Left colon (tissue), 2 donors: ENCODE measurements around the gene RNF13. TPM values are rescaled to one million over a fixed set of nuclear protein-coding genes. Genes with fewer than 3 reads are reported as not detected.
A peak's percentile ranks its signal among the peaks of the same experiment; 100 is the strongest.
"Not testable (repeated sequence)": the region's sequence is repeated elsewhere in the genome, so short reads cannot be mapped to it uniquely, and the experiment has no call there.

Experiments
- ATAC-seq: fragments of 200-7000 bp; cut with Tn5 transposase; one replicate; pipeline ENCODE4 v1.9.1; 2020; ENCODE audit warnings: mild to moderate bottlenecking, moderate library complexity
- DNase-seq, 2 donors: peaks; one replicate each; pipeline ENCODE4 v3.0.0-alpha.2; 2020
- intact Hi-C, 2 donors: fragments of 100-400 bp; cut with DNase I in 1 of 2; cut with micrococcal nuclease in 1 of 2; formaldehyde crosslinking; loops; one replicate each; pipeline versions ENCODE4 v1.11.2 to v1.14.0; 2022; cut with DNase I, micrococcal nuclease
- total RNA-seq, 2 donors: library from RNA; stranded (reverse); fragmentation: NEBNext Ultra II Directional; extraction: Animal tissue kit (Norgen Biotek cat#: 25700); gene quantifications; one replicate each; pipeline ENCODE4 v1.2.1, GENCODE V29; 2021
- donor health status: DM: no; HTN: no; CAD: no.
- donor health status: DM: yes; HTN: yes; CAD: no.

Gene RNF13
- total RNA-seq, 2 donors from 2014 or later = 47.5 to 61.7 TPM

- intact Hi-C loops = no loop called here
- DNase-seq (no peak), ATAC-seq (no peak)
These were observed 120.0 kb downstream of the RNF13 start for GRCh38 chr3:149933008-149933407.

- ATAC-seq (no peak), DNase-seq (no peak)
- intact Hi-C loops = no loop called here
These were observed 120.8 kb downstream of the RNF13 start for GRCh38 chr3:149933858-149934257.

GRCh38 chr3:149934524-149934923, 121.5 kb downstream of the RNF13 start:
- intact Hi-C loops = no loop called here
- ATAC-seq (no peak), DNase-seq (no peak)

GRCh38 chr3:149936812-149937230, 123.8 kb downstream of the RNF13 start:
- ATAC-seq (peak; percentile 83), DNase-seq (peak in 1 of 2 donors; percentile 41)
- intact Hi-C loops = no loop called here

GRCh38 chr3:149938392-149939055, 125.5 kb downstream of the RNF13 start:
- ATAC-seq, DNase-seq, intact Hi-C loops: not testable (repeated sequence)

GRCh38 chr3:149941186-149941585, 128.2 kb downstream of the RNF13 start:
- intact Hi-C loops = no loop called here
- ATAC-seq = no peak
- DNase-seq = no peak

GRCh38 chr3:149941946-149942345, 128.9 kb downstream of the RNF13 start:
- DNase-seq = no peak
- intact Hi-C loops = no loop called here
- ATAC-seq = no peak

- no peak for ATAC-seq
- intact Hi-C loops = no loop called here
- DNase-seq = no peak
These were observed 129.4 kb downstream of the RNF13 start for GRCh38 chr3:149942409-149942808.

GRCh38 chr3:149943966-149944365, 131.0 kb downstream of the RNF13 start:
- DNase-seq, intact Hi-C loops, ATAC-seq: not testable (repeated sequence)

GRCh38 chr3:149947231-149947630, 134.2 kb downstream of the RNF13 start:
- DNase-seq (no peak), ATAC-seq (no peak)
- intact Hi-C loops = no loop called here

- intact Hi-C loops = no loop called here
- ATAC-seq (no peak), DNase-seq (no peak)
These were observed 136.2 kb downstream of the RNF13 start for GRCh38 chr3:149949181-149949580.

GRCh38 chr3:149954812-149955211, 141.8 kb downstream of the RNF13 start:
- intact Hi-C loops = no loop called here
- no peak for ATAC-seq

GRCh38 chr3:149955449-149955848, 142.4 kb downstream of the RNF13 start:
- DNase-seq = no peak
- no peak for ATAC-seq

More at GRCh38 chr3:149954812-149955211, 141.8 kb downstream of the RNF13 start:
- no peak for DNase-seq

GRCh38 chr3:149957361-149958125, 144.5 kb downstream of the RNF13 start:
- intact Hi-C loops = no loop called here
- peak; percentile 80 for ATAC-seq
- no peak for DNase-seq

More at GRCh38 chr3:149955449-149955848, 142.4 kb downstream of the RNF13 start:
- intact Hi-C loops = no loop called here

GRCh38 chr3:149958171-149958796, 145.3 kb downstream of the RNF13 start:
- ATAC-seq = peak; percentile 88
- intact Hi-C loops = no loop called here
- DNase-seq = no peak

- DNase-seq (no peak), ATAC-seq (no peak)
- intact Hi-C loops = no loop called here
These were observed 146.4 kb downstream of the RNF13 start for GRCh38 chr3:149959443-149959842.

GRCh38 chr3:149963485-149963884, 150.5 kb downstream of the RNF13 start:
- no peak for ATAC-seq
- DNase-seq = no peak
- intact Hi-C loops = no loop called here

- DNase-seq (no peak), ATAC-seq (no peak)
- intact Hi-C loops = no loop called here
These were observed 151.3 kb downstream of the RNF13 start for GRCh38 chr3:149964291-149964690.

GRCh38 chr3:149965278-149965677, 152.3 kb downstream of the RNF13 start:
- intact Hi-C loops = no loop called here
- DNase-seq = no peak
- no peak for ATAC-seq
